A549 (cell line): ENCODE data around the gene SIX2.
A peak's percentile ranks its signal among the peaks of the same experiment; 100 is the strongest.

Experiments
- CEBPB ChIP-seq, 2 experiments: fragments of >200 bp in 1 of 2; sonication (Bioruptor Twin) in 1 of 2; formaldehyde crosslinking in 1 of 2; IDR thresholded peaks; 2 replicates each; pipeline ENCODE4 v1.6.1; 2012 to 2016
- CHD2 ChIP-seq: fragments of 150-350 bp; IDR thresholded peaks from 2 replicates; pipeline ENCODE4 v1.6.1; 2014; ENCODE audit warnings: low read length; ENCODE audit not compliant: partially characterized antibody
- CHD4 ChIP-seq: fragments of 200-600 bp; sonication (generic); IDR thresholded peaks from 2 replicates; pipeline ENCODE4 v1.6.1; 2016; ENCODE audit warnings: antibody characterized with exemption, mild to moderate bottlenecking, borderline replicate concordance
- CTCF ChIP-seq: fragments of >200 bp; sonication (Bioruptor Twin); formaldehyde crosslinking; IDR thresholded peaks from 3 replicates; pipeline ENCODE4 v1.5.1; 2016
- POLR2A ChIP-seq: IDR thresholded peaks from 2 replicates; pipeline ENCODE4 v1.6.1; 2012; ENCODE audit warnings: mild to moderate bottlenecking, low read length
- SREBF2 ChIP-seq: fragments of 450-650 bp; IDR thresholded peaks from 2 replicates; pipeline ENCODE4 v1.6.1; 2014; ENCODE audit warnings: mild to moderate bottlenecking, moderate library complexity
- USF2 ChIP-seq: fragments of 450-650 bp; IDR thresholded peaks from 2 replicates; pipeline ENCODE4 v1.6.1; 2014; ENCODE audit warnings: antibody characterized with exemption

- TF ChIP-seq CTCF, result peak; percentile 98
- no peak for TF ChIP-seq USF2
- no peak for TF ChIP-seq POLR2A
- TF ChIP-seq CHD2, result no peak
- TF ChIP-seq CEBPB (IDR thresholded peaks at IDR 0.05), result no peak
- no peak for TF ChIP-seq SREBF2
- no peak for TF ChIP-seq CHD4
These were observed 53.5 kb downstream of the SIX2 start for GRCh38 chr2:44955593-44956392.
